Bronchial epithelial cell (primary cell): ENCODE results near the gene OR5AC2. TPM values are rescaled to one million over a fixed set of nuclear protein-coding genes. Genes with fewer than 3 reads are reported as not detected.

Experiments
- DNase-seq: peaks from one replicate; pipeline ENCODE4 v3.0.0-alpha.2; 2010; ENCODE audit warnings: low read depth
- FAIRE-seq: peaks from 2 replicates; lab custom pipeline; 2011; peaks lifted over from hg19 to GRCh38; lab: Jason Lieb, UNC
- H3K27me3 ChIP-seq: 2 replicates; pipeline ENCODE4 v1.5.1; 2011; ENCODE audit warnings: low read length; ENCODE audit not compliant: control insufficient read depth, insufficient read depth
- H3K36me3 ChIP-seq: 2 replicates; pipeline ENCODE4 v1.5.1; 2011; ENCODE audit warnings: low read length; ENCODE audit not compliant: control insufficient read depth, insufficient read depth
- H3K4me3 ChIP-seq: 2 replicates; pipeline ENCODE4 v1.5.1; 2011; ENCODE audit warnings: mild to moderate bottlenecking, low read depth, low read length, control low read depth
- CTCF ChIP-seq: IDR thresholded peaks from 2 replicates; pipeline ENCODE4 v1.5.1; 2011; ENCODE audit warnings: mild to moderate bottlenecking, moderate library complexity, low read length, control low read depth, inconsistent platforms; ENCODE audit not compliant: insufficient read depth, severe bottlenecking
- total RNA-seq: library from RNA; depleted of rRNA; stranded (reverse); fragments of >200 nt; gene quantifications from 2 replicates; pipeline ENCODE4 v1.2.1, GENCODE V29; 2014

Gene OR5AC2
- total RNA-seq, 1 donor from 2014 or later, result not detected

- no peaks in the 10 kb centered on the region for H3K36me3 ChIP-seq
- no peak for TF ChIP-seq CTCF
- FAIRE-seq (no peak), DNase-seq (no peak)
- H3K27me3 ChIP-seq, result no peaks in the 10 kb centered on the region
- H3K4me3 ChIP-seq, result no peak overlapping the region
These were observed 23.6 kb downstream of the OR5AC2 start for GRCh38 chr3:98110550-98110908.

DNA sequence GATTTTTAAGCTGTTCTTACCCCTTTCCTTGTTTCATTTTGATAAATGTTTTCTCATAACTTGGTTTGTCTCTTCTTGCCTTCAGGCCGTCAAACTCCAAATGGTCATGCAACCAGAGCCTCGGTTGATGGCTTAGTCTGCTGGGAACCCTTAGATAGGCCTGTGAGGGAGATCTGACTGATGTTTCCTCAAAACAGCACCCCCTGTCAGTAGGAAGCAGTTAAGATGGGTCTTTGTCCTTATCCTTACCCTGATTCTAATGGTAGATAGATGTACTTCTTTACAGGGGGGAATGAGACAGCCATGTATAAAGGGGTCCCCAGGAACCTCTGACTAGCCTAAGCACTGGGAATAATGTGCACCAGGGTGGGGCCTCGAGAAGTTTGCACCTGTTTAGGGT is 27.3 kb downstream of the OR5AC2 start:
- Histone ChIP-seq H3K36me3 (no peaks in the 10 kb centered on the region), H3K4me3 (no peak overlapping the region), H3K27me3 (no peaks in the 10 kb centered on the region)
- TF ChIP-seq CTCF, result no peak
- DNase-seq (no peak), FAIRE-seq (no peak)

GRCh38 chr3:98115717-98116116 is 28.7 kb downstream of the OR5AC2 start:
- no peak for TF ChIP-seq CTCF
- no peaks in the 10 kb centered on the region for H3K27me3 ChIP-seq
- DNase-seq (no peak), FAIRE-seq (no peak)
- no peak overlapping the region for H3K4me3 ChIP-seq
- H3K36me3 ChIP-seq, result no peaks in the 10 kb centered on the region

GRCh38 chr3:98130421-98130820 is 43.4 kb downstream of the OR5AC2 start, which contains the start of gene OR5H1:
Gene OR5H1, plus strand, starts transcription at chr3:98130721. Its CDS starts 1,977 bp downstream, at chr3:98132698.
- H3K36me3 ChIP-seq, result no peaks in the 10 kb centered on the region
- FAIRE-seq (no peak), DNase-seq (no peak)
- H3K4me3 ChIP-seq, result no peak within 1 kb of the TSS
- H3K27me3 ChIP-seq, result no peaks in the 10 kb centered on the region
- TF ChIP-seq CTCF, result no peak

DNA sequence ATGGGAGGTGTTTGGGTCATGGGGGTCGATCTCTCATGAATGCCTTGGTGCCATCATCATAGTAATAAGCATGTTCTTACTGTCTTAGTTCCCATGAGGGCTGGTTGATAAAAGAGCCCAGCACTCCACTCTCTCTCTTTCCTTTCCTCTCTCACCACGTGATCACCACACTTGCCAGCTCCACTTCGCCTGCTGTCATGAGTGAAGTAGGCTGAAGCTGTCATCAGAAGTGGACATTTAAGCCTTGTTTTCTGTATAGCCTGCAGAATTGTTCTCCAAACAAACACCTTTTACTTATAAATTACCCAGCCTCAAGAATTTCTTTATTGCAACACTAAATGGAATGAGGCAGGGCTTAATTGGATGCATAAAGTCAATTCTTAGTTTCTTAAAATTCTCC is 49.7 kb downstream of the OR5AC2 start:
- no peak for TF ChIP-seq CTCF
- H3K36me3 ChIP-seq, result no peaks in the 10 kb centered on the region
- H3K27me3 ChIP-seq, result no peaks in the 10 kb centered on the region
- DNase-seq (no peak), FAIRE-seq (no peak)
- no peak overlapping the region for H3K4me3 ChIP-seq

Other genes starting within 250 kb of the OR5AC2 start
- 36.4 and 40.3 TPM in 2 replicates for gene RIOX2, start 114.7 kb upstream of the OR5AC2 start, total RNA-seq
- not detected in 2 replicates for gene GABRR3, start 51.9 kb upstream of the OR5AC2 start, total RNA-seq
- not detected in 2 replicates for gene OR5H1, start 43.5 kb downstream of the OR5AC2 start, total RNA-seq
- gene OR5H14, start 60.3 kb downstream of the OR5AC2 start, total RNA-seq, result under 0.01 TPM in 1 of 2 replicates, not detected in the other
- not detected in 2 replicates for gene OR5H15, start 79.5 kb downstream of the OR5AC2 start, total RNA-seq
- not detected in 2 replicates for gene OR5H6, start 177.1 kb downstream of the OR5AC2 start, total RNA-seq
- not detected in 2 replicates for gene OR5H2, start 195.3 kb downstream of the OR5AC2 start, total RNA-seq